GM21381 (cell line): ENCODE data around the gene DDI2.
"Not testable (repeated sequence)": the region's sequence is repeated elsewhere in the genome, so short reads cannot be mapped to it uniquely, and the experiment has no call there.

ENCODE experiments used
- ATAC-seq: cut with Tn5 transposase; IDR thresholded peaks from one replicate; pipeline ENCODE4 v1.9.1; 2021; ENCODE audit warnings: mild to moderate bottlenecking, moderate library complexity; ENCODE audit not compliant: unreplicated experiment

Gene DDI2

DNA sequence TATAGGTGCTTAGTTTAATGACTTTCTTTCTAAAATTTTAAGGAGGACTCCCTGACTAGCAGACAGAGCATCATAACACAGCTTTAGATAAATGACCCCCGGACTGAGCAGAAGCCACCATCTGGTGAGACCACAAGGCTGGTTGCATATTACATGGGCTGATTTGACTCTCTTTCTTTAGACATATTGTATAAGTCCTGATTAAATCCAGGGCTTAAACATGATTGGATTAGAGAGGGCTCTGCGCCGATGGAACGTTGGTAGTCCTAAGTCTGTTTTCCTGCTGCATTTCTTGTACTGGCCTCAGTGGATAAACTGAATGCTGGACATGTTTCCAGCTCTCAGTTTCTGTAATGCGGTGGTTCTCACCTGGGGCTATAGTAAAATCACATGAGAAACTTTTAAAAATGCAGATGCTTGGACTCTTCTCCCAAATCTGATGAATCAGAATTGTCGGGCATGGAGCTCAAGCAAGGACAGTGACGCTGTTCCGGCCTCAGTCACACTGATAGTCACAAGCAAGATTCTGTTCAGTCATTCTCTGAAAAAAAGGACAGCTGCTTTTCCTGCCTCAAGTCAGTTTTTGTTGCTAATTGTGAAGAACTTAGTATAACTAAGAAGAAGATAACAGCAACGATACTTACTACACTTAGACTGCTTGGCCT, 16.6 kb downstream of the DDI2 start:
- no peak for ATAC-seq

DNA sequence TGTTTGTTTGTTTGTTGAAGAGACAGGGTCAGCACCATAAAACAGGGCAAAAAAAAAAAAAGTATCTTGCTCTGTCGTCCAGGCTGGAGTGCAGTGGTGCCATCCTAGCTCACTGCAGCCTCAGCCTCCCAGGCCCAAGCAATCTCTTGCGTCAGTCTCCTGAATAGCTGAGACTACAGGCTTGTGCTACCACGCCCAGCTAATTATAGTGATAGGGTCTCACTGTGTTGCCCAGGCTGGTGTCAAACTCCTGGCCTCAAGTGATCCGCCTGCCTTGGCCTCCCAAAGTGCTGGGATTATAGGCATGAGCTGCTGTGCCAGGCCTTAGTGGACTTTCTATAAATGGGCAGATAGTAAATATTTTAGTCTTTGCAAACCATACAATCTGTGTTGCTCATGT, 19.2 kb downstream of the DDI2 start:
- no peak for ATAC-seq

DNA sequence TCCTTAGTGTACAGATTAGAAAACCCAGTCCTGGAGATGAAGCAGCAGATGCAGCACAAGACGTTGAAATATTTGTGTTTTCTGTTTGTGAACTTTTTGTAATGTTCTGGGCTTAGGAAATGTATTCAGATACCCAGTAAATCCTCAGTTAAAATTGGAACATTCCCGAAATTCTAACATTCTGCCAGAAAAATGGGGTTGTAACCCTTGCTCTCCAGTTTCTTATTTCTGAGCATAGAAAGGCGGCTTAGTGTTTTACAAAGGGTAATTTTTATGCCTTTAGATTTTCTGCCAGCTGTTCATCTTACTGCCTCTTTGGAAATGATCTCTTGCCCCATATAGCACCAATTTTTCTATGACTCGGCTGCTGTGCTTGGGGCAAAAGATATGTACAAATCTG, 20.6 kb downstream of the DDI2 start:
- no peak for ATAC-seq

DNA sequence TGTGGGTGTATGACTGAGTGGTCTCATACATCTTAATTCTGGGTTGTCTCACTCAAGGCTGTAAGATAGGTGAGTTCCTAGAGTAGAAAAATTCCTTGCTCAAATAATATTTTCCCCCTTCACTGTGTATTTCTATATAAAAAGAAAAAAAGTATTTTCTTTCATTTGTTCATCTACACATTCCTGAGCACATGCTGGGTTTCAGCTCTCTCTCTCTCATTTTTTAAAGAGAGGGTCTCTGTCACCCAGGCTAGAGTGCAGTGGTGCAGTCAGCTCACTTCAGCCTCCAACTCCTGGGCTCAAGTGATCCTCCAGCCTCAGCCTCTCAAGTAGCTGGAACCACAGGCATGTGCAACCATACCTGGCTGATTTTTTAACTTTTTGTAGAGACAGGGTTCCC, 22.0 kb downstream of the DDI2 start:
- ATAC-seq: no peak

DNA sequence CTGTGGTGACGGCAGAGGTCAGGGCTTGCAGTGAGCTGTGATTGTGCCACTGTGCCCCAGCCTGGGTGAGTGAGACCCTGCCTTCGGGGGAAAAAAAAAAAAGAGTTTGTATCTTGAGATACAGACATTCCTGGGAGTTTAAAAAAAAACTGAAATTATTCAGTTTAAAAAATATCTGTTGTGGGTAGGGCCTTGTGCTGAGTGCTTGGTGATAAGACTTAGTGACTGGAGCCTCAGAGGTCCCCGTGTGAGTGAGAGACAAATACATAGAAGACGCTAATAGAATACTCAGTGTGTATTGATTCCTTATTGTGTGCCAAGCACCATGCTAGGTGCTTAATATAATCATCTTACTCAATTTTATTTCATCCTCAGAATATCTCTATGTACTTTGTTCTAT, 22.7 kb downstream of the DDI2 start:
- no peak for ATAC-seq

DNA sequence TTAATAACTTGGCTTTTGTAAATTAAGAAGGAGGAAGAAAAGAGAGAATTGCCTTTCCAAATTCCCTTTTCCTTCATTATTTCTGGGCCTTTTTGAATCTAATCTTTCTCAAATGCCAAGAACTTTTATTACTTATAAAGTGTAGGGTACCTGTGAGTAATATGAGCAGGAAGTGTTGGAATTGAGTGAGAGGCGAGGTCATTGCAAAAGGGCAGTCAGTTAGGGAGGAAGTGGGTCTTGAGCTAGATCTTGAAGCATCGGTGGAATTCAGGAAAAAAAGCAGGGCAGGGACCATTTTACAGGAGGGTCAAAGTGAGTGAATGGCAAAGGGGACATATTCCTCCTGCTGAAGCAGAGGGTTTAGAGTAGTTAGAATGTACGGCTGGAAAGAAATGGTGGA, 23.4 kb downstream of the DDI2 start:
- ATAC-seq: no peak

DNA sequence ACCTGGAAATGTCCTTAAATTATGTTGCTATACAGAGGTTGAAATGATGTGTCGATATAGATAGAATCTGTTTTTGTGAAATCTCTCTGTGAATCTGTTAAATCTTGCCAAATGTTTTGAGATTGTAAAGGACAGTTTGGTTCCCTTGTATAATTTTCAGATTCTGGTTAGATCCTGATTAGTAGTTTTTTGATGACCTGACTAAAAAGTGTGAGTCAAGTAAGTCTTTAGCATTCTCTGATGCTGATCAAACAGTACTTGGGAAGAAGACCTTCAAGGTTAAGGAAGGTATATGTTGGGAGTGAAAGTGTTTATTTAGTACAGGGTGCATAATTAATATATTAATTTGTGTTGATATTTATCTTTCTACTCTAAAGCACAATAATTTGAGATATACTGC, 32.7 kb downstream of the DDI2 start:
- no peak for ATAC-seq

DNA sequence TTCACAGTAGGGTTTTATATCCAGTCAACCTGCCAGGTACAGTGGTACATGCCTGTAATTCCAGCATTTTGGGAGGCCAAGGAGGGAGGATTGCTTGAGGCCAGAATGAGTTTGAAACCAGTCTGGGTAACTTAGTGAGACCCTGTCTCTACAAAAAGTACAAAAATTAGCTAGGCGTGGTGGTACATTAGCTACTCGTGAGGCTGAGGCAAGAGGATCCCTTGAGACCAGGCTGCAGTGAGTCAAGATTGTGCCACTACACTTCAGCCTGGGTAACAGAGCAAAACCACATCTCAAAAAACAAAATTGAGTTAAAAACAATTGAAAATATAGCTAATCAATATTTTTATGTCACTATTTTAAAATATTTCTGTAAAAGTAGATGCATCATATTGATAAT, 33.2 kb downstream of the DDI2 start:
- ATAC-seq: no peak

DNA sequence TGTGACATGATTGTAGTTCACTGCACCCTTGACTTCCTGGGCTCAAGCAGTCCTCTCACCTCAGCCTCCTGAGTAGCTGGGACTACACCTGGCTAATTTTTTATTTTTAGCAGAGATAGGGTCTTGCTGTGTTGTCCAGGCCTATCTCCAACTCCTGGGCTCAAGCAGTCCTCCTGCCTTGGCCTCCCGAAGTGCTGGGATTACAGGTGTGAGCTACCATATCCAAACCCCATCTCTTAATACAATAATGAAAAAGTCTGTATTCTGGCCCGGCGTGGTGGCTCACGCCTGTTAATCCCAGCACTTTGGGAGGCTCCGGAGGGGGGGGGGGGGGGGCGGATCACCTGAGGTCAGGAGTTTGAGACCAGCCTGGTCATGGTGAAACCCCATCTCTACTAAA, 34.9 kb downstream of the DDI2 start:
- ATAC-seq: not testable (repeated sequence)

DNA sequence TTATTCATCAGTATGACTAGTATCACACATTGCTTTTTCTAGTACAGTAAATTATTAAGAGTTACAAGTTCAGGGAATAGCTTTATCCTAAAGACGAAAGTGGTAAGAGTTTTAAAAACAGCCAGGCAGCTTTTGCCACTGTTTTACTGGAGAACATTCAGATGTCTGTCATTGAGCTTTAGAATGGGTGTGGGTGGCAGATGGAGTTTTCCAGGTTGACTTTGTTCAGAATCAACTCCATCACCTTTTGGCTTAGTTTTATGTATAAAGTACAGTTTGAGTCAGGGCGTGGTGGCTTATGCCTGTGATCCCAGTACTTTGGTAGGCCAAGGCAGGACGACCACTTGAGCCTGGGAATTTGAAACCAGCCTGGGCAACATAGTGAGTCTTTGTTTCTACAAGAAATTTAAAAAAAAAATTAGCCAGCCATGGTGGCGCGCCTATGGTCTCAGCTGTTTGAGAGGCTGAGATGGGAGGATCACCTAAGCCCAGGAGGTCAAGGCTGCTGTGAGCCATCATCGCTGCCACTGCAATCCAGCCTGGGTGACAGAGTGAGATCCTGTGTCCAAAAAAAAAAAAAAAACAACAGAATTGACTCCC, 36.9 kb downstream of the DDI2 start:
- ATAC-seq: no peak

DNA sequence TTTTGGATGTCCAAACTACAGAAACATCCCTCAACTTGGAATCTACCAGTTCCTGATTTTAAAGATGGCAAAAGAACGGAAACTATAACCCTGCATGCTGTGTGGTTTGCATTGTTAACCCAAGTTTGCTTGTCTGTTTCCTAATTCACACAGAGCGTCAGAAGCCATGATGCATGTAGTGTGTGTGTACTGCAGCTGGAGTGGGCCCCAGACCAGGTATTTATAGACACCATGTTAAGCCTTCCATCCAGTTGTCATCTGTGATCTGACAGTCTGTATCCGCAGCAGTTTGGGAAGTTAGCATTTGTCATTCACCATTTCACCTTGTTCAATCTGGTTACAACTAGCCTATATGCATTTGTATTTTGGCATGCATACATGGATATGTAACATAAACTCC, 39.2 kb downstream of the DDI2 start:
- no peak for ATAC-seq

DNA sequence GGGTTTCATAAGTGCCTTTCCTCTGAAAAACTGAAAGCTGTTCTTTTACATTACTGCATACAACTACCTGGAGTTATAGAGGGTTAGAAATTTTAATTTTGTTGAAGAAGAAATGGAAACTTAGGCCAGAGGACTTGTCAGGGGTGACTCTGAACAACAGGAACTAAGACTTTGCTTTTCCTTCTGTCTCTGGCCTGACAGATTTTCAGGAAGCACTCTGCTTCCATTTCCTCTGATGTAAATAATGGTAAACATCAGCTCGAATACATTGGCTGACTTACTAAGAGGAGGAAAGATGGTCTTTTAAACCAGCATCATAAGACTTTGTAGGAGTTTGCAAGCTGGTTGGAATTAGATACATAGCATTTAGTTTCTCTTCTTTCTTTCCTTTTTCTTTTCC, 39.8 kb downstream of the DDI2 start:
- no peak for ATAC-seq

DNA sequence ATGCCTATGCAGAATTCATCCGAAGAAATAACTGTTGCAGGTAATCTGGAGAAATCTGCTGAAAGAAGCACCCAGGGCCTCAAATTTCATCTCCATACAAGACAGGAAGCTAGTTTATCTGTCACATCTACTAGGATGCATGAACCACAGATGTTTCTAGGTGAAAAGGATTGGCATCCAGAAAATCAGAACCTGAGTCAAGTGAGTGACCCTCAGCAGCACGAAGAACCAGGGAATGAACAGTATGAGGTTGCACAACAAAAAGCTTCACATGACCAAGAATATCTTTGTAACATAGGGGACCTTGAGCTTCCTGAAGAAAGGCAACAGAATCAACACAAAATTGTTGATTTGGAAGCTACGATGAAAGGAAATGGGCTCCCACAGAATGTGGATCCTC, 42.9 kb downstream of the DDI2 start:
- no peak for ATAC-seq

DNA sequence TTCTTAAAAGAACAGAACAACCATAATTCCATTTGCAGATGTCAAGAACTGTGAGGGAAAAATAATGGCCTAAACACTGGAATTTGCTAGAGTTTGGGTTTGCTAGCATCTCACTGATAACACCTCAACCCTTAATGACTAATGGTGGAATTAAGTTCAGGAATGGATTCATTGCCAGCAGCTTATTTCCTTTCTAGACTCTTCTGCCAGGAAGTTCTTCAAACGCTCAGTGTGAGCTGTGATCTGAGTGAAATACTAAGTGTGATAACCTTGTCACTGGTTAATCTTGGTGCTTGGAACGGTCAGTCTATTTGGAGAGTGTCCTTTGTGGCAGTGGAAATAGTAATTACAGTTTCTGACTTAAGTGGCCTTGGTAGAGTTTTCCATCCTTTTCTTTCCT, 45.2 kb downstream of the DDI2 start:
- ATAC-seq: no peak

DNA sequence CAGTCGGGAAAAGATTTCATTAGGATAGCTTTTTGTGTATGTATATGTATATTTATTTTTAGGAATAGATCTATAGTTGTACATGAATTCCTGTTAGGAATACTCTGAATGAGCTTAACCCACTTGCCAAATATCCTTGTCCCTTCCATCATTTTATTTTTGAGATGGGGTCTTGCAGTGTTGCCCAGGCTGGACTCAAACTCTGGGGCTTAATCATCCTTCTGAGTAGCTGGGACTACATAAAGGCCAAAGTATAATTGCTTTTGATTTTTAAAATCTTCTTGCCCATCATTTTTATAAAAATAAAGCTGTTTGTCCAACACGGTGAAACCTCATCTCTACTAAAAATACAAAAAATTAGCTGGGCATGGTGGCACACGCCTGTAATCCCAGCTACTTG, 46.7 kb downstream of the DDI2 start:
- ATAC-seq: no peak

DNA sequence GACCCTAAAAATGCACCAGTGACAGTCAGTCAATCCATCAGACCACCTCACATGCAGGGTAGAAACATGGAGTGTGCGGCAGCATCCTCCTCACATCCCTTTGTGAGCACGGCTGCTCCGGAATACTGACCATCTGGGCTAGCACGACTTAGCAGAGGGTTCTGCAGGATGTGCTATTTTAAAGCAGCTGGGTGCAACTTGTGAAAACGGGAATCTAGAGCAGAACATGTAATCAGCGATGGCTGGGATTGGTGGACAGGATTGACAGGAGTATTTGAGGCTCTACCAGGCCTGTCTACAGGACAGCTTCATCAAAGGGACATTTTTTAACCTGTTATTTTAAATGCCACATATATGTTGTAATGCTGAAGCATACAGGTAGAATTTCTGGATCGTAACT, 50.1 kb downstream of the DDI2 start:
- ATAC-seq: no peak

DNA sequence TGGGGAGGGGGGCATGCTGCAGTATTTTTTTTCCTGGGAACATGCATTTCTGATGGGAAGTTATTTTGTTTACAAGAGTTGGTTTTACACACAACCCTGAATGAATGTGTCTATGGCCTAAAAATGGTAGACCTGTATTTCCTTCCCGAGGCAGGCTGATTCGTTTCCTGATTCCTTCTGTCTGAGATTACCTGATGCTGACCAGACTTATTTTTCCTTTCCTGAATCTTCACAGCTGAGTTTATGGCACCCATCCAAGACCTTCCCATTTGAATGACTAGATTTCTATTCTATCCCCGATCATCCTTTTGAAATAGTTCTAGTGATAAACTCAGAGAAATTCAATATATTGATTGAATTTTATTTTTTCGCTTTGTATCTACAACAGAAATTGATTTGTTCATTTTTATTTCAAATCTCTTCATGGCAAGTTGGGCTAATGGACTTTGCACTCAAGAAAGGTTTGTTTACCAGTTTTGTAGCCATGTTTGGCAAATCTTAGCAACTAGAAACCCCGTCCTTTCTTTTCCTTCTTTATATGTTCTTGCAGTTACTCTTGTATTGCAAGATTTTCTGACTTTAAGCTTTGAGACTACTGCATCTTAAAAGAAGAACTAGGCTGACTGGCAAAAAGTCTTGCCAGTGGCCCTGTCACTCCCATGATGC, 51.0 kb downstream of the DDI2 start:
- no peak for ATAC-seq

DNA sequence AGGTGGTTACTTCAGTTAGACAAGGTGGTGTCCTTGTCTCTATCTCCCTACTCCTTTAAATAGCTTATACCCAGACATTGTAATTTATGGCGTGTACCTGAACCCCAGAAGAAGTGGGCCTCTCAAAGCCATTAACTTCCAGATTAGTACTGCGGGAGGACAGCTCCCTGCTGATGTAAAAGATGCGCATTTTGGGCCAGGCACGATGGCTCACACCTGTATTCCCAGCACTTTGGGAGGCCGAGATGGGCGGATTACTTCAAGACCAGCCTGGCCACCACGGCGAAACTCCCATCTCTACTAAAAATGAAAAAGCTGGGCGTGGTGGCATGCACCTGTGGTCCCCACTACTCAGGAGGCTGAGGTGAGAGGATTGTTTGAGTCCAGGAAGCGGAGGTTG, 51.8 kb downstream of the DDI2 start:
- ATAC-seq: no peak

DNA sequence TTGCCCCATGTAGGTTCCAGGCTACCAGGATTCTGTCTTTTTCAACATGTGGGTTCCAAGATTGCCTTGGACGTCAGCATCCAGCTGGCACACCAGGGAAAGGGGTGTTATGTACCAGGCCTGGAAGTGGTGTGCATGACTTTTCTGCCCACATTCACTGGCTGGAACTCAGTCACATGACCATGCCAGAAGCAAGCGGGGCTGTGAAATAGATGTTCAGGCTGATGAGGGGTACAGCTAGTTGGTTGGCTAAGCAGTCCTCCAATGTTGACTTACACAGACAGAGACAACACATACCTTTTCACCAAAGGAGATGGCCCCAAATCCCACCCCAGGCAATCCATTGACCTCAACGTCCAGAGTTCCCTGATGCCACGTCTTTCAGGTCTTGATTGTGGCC, 52.6 kb downstream of the DDI2 start:
- ATAC-seq: no peak

DNA sequence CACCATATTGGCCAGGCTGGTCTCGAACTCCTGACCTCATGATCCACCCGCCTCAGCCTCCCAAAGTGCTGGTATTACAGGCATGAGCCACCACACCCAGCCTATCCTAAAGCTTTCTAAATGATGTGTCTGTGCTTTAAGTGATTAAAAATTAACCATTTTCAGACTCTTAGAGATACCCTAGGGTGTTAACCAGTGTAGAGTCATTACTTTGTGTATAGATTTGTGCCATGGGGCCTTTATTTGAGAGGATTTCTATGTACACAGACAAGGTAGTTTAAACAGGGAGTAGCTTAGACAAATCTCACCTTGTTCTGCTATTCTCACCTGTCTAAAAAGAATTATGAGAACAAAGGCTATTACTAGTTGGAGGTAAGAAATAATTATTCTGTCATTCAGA, 54.2 kb downstream of the DDI2 start:
- ATAC-seq: no peak

DNA sequence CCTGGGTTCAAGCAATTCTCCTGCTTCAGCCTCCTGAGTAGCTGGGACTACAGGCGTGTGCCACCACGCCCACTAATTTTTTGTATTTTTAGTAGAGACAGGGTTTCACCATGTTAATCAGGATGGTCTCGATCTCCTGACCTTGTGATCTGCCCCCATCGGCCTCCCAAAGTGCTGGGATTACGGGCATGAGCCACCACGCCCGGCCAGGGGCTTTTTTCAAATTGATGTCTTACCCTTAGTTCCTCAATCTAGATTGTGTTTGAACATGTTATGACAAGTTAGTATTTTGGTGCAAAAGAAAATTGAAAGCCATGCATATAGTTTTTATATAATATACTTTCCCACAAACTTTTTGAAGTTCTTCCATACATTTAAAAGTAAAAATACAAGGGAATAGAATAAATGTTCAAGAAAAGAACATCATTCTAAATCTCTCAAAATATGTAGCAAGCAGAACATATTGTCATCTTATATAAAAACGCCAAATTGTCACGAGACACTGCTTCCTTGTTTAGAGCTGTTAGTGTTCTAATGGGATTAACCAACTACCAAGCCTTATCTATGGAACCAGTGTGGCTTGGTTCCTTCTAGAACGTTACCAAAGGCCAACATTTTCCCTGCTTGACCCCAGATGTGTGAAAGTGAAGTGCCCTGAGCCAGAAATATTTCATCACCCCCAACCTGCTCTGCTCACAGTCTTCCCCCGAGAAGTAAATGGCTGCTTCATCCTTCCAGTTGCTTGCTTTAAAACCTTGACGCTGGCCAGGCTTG, 57.3 kb downstream of the DDI2 start:
- ATAC-seq: no peak

DNA sequence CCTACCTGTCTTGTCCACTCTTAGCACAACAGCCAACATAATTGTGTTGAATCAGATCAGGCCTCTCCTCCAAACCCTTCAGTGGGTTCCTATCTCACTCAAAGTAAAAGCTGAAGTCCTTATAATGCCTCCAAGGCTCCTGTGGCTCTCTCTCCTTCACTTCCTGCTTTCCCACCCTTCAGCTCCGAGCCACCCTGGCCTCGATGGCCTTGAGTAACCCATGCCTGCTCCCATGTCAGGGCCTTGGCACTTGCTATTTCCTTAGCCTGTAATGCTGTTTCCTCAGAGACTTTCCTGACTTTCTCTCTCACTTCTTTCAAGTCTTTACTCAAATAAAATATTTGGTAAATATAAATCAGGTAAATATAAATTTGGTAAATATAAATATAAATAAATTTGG, 58.8 kb downstream of the DDI2 start:
- no peak for ATAC-seq
